ENCODE results near the gene MYO7B.

DNA sequence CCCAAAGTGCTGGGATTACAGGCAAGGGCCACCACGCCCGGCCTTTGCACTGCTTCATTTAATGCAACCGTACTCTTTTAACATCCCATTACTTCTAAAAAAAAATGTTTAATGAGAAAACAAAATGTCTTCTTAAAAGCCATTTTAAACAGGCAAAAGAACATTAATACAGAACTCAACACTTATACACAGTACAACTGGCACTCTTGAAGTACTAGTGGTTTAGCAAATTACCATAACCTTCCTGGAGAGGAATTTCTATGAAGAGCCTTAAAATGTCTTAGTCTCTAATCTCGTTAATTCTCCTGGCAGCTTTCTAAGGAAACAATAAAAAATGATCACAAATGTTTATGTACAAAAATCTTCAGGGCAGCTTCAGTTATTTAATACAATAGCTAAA lies 15.1 kb upstream of the MYO7B start:
- TF ChIP-seq, protein P1, sequence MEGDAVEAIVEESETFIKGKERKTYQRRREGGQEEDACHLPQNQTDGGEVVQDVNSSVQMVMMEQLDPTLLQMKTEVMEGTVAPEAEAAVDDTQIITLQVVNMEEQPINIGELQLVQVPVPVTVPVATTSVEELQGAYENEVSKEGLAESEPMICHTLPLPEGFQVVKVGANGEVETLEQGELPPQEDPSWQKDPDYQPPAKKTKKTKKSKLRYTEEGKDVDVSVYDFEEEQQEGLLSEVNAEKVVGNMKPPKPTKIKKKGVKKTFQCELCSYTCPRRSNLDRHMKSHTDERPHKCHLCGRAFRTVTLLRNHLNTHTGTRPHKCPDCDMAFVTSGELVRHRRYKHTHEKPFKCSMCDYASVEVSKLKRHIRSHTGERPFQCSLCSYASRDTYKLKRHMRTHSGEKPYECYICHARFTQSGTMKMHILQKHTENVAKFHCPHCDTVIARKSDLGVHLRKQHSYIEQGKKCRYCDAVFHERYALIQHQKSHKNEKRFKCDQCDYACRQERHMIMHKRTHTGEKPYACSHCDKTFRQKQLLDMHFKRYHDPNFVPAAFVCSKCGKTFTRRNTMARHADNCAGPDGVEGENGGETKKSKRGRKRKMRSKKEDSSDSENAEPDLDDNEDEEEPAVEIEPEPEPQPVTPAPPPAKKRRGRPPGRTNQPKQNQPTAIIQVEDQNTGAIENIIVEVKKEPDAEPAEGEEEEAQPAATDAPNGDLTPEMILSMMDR (IDR thresholded peaks at IDR 0.05 in 8 of 11, conservative IDR thresholded peaks at IDR 0.05 in 3 of 11) = no peak
- TF ChIP-seq POLR2A (IDR thresholded peaks at IDR 0.05) (no peak), POLR2AphosphoS5 (IDR thresholded peaks at IDR 0.05) (no peak)
